HG03095 (cell line): ENCODE results near the gene ABTB2.

Source experiments
- ATAC-seq: cut with Tn5 transposase; IDR thresholded peaks from one replicate; pipeline ENCODE4 v1.9.1; 2021; ENCODE audit warnings: moderate library complexity; ENCODE audit not compliant: unreplicated experiment

ABTB2 gene

DNA sequence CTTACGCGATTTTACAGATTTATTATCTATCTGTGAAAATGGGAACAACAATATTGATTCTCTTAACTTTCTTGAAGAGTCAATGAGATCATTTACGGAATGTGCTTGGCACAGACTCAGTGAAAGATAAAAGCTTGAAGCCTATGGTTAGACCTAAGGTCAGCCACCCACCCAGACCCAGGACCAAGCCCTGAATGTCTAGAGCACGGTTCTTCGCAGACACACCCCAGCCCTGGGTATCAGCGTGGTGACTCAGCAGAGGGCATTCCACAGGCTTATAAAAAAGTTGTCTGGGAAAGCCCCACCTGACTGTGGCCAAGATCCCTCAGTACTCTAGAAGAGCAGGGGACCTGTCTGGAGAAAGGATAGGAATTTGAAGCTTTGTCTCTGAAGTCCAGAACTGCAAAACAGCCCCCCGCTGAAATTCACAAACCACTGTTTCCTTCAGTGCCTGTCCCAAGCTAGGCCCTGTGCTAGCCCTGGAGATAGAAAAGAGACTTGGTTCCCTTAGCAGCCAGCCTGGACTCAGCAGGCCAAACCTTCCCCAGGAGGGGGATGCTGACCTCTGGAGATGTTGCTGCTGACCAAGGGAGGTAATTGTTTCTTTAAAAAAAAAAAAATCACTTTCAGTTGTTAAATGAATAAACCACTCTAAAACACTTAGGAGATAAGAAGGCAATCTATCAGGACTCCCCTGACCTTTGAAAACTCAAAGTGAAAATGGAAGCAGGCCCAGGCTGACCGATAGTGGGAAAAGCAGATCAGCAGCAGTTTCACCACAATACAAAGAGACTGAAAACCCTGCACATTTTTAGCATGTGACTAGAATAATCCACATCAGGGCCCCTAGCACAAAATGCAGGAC, 114.0 kb downstream of the ABTB2 start:
- peak; percentile 79 for ATAC-seq

DNA sequence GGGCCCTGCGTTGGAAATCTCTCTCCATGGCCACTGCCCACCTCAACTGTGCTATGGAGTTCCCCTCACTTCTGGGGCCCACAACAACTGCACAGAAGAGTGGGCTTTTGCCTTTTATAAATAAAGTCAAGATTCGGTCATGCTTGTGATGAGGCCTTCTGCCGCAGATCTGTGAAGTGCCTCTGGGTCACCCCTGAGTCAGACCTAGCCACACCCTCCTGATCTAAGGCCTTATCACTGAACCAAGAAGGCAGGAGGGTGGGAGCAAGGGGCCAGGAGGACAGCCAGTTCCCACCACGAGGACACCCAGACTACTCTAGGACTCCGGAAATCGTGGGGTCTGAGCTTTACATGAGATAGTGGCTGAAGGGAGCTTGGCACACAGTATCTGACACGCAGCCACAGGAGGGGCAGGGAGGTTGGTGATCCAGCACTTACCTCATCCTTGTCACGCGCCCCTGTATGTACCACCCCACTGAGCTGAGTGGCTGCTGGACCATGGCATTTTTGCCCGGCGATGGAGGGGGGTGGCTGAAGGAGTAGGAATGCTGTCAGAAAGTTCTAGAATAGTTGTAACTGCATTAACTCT, 115.7 kb downstream of the ABTB2 start:
- ATAC-seq, result no peak

DNA sequence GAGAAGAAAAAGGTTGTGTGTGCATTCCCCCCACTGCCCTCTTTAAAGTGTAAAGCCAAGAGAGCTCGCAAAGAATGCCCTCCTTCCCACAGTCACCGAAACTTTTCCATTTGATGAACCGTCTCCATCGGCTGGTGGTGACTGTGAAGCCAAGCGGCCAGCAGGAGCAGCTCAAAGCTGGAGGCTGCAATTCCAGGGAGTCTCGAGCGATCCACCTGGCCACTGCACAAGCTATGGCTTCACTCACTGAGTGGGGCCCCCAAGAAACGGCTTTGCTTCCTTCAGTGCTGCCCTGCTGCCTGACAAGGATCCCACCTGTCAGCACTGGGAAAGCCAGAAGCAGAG, 117.7 kb downstream of the ABTB2 start:
- no peak for ATAC-seq

DNA sequence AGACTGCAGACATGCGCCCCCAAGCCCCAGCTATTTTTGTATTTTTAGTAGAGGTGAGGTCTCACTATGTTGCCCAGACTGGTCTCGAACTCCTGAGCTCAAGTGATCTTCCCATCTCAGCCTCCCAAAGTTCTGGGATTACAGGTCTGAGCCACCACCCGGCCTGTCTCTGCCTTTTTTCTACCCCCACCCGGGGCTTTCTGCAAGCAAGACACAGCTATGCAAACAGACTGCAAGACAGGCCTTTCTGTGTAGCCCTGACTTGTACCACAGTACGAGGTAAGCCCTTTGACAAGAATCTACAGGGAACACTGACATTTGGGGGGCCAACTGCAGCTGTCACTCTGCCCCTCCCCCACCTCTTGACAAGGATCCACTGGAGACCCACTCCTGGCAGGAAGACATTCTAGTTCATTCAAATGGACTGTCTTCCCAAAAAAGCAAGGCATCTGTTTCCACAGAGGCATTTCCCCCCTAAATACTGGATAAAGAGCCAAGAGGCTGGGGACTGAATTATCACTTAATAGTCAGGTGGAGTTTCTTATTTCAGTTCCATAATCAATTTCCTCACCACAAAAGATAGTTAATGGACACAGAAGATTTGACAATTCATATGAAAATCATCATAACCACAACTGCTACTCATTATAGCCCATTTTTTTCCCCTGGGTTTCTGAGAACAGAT, 118.2 kb downstream of the ABTB2 start:
- no peak for ATAC-seq

DNA sequence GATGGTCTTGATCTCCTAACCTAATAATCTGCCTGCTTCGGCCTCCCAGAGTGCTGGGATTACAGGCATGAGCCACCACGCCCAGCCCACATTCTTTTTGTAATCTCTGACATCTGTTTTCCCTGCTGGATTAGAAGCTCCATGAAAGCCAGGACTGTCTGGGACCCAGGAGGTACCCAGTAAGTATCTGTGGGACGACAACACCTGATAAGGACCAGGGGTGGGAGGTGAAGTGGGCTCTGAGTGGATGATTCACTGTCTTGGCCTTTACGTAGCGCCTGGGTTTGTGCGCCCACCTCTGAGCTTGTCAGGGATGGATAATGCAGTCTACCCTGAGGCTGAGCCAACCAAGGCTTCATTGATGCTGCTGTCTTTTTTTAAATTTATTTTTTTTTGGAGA, 118.8 kb downstream of the ABTB2 start:
- no peak for ATAC-seq

DNA sequence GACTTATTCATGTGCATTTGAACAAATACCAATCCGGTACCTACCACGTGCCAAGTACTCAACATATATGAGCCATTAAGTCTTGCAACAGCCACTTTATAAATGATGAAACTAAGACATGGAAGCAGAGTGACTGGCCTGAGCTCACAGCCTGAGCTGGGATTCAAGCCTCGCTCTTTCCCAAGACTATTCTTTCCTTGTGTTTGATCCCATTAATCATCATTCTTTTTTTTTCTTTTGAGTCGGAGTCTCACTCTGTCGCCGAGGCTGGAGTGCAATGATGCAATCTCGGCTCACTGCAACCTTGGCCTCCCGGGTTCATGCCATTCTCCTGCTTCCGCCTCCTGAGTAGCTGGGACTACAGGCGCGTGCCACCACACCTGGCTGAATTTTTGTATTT, 119.3 kb downstream of the ABTB2 start:
- ATAC-seq, result no peak

DNA sequence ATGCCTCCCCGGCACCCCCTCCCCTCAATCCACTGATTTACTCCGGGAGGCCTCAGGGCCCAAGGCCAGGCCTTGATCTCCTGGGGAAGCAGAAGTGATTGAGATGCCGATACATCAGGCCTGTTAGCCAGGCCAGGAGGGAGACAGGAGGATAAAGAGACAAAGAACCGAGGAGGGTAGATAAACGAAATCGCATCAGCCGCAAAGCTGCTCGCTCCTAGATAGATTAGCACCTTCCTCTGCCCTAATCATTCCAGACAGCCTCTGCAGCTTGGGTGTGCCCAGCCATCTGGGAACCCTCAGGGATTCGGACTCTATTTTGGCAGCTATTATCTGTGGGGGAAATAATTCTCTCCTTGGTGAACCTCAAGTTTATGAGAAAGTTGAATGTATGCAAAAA, 121.2 kb downstream of the ABTB2 start:
- no peak for ATAC-seq

DNA sequence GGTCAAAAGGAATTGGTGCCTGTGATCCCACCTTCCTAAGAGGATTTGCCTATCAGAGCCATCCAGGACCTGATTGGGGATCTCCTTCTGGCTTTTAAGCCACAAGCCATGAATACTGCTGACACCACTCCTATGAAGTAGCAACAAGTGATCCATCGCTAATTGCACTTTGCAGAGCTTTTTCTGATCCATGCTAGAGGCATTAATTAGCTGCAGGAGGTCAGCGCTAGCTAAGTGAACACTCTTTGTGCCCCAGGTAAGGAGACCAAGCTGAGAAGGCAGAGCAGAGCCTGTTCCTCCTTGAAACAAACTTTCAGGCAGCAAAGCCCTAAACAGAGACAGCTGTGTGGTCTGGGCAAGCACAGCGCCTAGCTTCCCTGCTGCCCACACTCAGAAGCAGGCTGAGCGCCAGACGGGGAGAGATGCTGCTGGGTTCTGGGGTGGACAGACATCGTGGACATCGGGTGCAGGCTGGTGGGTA, 122.2 kb downstream of the ABTB2 start:
- no peak for ATAC-seq

DNA sequence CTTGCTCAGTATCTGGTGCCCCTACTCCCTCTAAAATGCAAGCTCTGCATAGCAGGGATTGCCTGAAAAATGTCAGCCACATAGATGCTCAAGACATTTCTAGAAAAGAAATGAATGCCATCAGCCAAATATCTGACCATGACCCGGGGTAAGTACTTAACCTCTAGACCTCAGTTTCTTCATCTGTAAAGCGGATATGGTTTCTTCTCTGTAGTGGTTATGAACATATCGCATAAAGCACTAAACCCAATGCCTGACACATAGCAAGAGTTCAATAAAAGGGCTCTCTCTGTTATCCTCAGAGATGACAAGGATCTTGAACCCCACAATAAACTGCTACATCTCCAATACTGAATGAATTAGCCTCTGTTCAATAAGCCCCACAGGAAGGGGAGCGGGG, 122.6 kb downstream of the ABTB2 start:
- peak; percentile 36 for ATAC-seq

DNA sequence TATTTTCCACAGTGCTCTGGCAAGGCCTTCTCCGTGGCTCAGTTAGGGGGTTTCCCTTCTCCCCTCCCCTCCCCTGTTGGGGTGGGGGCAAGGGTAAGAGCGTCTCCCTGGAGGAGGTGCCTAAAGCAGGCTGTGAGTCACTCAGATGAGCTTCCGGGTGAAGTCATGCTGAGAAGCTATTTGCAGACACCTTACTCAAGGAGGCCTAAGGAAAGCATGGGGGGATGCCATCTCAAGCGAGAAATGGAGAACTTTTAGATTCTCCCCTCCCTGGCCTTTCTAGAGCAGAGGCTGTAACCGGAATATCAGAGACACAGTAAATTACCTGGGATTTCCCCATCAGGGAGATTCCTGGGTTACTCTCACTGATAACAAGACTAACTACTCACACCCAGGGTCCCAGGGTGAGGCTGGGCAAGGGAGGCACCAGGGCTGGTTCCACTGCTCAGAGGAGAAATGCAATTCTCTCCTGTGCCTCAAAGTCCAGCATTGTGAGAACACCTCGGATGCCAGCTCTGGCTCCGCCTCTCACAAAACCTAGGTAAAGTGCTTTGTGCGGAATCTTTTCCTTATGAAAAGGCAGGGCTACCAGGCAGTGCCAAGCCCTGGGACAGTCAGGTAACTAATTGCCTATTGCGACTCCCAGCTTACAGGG, 123.6 kb downstream of the ABTB2 start:
- peak; percentile 74 for ATAC-seq

DNA sequence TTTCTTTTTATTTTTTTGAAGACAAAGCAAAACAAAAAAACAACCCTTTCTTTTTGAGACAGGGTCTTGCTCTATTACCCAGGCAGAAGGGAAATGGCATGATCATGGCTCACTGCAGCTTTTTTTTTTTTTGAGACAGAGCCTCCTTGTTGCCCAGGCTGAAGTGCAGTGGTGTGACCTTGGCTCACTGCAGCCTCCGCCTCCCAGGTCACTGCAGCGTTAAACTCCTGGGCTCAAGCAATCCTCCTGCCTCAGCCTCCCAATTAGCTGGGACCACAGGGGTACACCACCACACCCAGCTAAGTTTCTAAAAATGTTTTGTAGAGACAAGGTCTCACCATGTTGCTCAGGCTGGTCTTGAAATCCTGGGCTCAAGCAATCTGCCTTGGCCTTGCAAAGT, 124.6 kb downstream of the ABTB2 start:
- no peak for ATAC-seq

DNA sequence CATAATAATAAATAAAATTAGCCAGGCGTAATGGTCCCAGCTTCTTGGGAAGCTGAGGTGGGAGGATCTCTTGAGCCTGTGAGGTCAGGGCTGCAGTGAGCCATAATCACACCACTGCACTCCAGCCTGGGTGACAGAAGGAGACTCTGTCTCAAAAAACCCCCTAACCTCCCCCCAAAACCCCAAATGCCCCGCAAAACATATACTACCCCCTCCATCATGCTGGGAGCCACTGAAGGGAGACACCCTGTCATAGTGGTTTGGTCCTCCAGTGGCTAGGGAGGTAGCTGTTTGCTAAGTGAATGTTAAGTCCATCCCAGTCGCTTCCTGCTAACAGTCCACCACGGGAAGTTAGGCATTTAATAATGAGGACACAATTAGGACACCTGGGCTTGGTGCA, 125.0 kb downstream of the ABTB2 start:
- ATAC-seq, result no peak

DNA sequence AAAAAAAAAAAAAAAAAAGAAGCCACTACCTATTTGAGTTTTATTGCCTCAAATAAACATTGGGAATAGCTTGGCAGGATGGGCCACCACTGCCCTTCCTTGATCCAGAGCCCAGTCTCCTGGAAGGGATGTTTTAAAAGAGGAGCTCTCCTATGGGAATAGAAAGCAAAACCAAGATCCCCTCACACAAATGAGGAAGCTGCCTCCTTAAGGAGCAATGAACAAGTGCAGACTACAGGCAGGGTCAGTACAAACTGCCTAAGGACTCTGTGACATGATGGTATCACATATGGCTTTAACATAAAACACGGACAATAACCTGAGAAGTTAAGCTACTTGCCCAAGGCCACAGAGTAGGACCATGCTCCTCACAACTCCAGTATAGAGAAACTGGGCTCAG, 131.6 kb downstream of the ABTB2 start:
- ATAC-seq, result no peak

DNA sequence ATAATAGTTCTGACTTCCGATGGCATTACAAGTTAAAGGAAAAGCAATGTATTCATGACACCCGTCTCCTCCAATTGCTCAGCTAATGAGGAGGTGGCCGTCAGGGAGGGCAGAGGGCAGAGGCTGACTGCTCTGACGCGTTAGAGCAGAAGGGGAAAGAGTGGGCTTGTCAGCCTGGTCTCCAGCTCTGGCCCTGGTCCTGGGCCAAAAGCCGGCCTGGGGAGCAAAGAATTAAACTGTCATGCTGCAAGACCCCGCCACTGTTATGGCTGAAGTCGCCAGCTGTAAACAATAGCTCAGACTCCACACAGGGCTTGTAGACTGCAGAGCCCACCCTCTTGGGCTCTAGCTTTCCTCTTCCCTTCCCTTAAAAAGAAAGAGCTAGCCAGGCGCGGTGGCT, 132.7 kb downstream of the ABTB2 start:
- ATAC-seq, result no peak

DNA sequence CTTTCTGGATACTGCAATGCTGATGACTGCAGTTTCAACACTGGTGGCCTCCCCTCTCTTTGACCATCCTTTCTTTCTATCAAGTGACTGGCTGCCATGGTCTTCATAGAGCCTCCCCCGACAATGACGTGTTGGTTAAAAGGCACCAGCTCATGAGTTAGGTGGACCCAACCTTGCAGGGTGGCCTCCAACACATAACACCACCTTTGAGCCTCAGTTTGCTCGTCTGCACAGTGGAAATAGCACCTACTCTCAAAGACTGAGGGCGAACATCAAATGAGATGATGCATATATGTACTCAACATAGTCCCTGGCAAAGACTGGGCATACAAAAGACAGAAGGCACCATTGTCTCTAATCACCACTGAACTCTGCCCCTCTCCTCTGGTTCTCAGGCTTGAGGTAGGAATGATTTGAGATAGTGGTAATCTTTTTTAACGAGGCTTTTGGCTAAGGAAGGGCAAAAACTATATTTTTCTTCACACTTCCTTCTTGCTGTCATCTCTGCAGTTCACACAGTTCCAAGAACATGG, 133.3 kb downstream of the ABTB2 start:
- ATAC-seq, result no peak

DNA sequence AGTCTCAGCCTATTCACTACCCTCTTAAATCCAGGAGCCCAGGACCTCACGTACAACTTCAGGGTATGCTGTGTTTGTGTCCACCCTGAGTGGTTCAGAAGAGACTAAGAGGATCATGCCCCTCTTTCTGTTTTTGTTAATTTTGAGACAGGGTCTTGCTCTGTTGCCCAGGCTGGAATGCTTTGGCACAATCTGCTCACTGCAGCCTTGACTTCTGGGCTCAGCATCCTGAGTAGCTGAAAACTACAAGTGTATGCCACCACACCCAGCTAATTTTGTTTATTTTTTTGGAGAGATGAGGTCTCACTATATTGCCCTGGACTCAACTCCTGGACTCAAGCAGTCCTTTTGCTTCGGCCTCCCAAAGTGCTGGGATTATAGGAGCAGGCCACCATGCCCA, 133.9 kb downstream of the ABTB2 start:
- no peak for ATAC-seq

DNA sequence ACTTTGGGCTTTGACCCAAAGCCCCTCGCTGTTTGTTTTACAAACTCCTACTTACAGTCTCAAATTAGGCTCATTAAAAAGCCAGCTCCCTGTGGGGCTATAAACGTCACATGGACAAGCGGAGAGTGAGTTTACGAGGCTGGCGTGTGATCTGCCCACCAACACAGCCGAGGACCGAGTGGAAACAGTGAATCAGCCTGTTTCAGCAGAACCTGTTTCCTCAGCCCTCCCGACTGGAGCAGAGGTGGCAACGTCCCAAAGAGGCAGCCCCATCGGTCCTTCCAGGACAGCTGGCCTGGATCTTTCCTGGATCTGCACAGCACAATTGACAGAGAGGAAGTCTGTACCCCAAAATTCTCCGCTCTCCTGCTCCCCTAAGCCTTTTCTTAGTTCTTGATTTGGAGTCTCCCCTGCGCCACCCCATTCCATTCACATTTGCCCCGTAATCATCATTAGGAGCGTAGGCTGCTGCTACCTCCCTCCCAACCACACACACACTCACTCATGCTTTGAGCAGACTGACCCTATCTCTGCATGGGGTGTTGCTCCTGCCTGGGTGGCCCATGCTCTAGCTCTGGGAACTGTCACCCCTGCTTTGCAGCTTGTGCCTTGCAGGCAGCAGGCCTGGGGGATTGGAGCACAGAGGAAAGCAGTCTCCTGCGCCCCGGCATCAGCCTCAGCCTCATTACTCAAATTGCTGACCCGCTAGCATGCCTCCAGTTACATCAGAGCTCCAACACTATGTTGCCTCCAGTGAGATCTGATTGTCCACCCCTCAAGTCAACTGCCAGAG, 134.6 kb downstream of the ABTB2 start:
- no peak for ATAC-seq

DNA sequence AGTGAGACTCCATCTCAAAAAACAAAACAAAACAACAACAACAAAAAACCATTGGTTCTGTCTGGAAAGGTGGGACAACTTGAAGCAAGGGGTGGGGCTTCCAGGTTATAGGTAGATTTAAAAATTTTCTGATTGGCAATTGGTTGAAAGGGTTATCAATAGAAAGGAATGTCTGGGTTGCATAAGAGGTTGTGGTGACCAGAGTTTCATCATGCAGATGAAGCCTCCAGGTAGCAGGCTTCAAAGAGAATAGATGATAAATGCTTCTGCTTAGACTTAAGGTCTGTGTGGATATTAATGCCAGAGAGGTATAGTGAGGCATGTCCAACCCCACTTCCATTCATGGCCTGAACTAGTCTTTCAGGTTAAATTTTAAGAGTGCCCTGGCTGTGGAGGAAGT, 135.8 kb downstream of the ABTB2 start:
- ATAC-seq, result no peak

DNA sequence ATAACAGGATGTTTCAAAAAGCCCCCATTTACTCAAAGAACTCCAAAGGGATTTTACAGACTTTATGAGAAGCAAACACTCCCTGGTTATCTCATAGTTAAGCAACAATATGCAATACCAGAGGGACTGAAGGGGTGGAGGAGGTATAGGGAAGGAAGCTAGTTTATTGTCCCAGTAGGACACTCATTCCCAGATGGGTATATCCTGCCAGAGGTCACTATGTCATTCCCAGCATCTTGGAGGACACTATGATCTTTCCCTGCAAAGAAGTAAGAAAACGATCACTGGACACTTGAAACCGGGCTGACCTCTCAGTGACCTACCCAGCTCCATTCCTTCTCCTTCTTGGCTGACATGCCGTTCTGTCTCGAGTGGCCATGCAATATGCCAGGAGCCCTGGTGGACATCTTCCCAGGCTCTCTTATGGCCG, 137.9 kb downstream of the ABTB2 start:
- no peak for ATAC-seq

DNA sequence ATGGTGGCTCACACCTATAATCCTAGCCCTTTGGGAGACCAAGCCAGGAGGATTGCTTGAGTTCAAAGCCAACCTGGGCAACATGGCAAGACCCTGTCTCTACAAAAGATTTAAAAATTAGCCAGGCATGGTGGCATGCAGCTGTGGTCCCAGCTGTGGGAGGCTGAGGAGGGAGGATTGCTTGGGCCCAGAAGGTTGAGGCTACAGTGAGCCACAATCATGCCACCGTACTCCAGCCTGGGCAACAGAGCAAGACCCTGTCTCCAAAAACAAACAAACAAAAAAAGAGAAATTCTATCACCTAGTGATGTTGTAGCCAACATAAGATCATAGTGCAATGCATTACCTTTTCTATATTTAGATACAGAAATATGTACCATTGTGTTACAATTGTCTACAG, 138.5 kb downstream of the ABTB2 start:
- ATAC-seq, result no peak
